ENCODE data around the gene GUCY1A2.
"Not testable (repeated sequence)": the region's sequence is repeated elsewhere in the genome, so short reads cannot be mapped to it uniquely, and the experiment has no call there.

GUCY1A2 gene

DNA sequence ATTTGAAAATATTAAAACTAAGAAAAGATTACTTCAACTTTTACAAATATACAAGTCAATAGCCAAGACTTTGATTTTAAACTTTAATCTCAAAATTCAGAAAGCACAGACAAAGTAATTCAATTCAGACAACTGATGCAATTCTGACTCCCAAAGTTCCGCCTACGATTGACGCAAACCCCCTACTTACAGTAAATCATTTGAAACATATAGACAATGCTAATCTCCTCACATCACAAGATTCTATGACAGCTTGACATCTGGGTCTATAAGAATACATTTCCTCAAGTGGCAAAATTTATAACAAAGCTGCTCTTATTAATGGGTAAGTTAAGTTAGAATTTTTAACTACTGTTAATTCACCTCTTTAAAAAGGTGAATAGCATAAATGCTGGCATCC, 75.2 kb downstream of the GUCY1A2 start:
- DNase-seq (ENCODE audit: low read depth in 1 of 2, low spot score in 1 of 2), result no peak

DNA sequence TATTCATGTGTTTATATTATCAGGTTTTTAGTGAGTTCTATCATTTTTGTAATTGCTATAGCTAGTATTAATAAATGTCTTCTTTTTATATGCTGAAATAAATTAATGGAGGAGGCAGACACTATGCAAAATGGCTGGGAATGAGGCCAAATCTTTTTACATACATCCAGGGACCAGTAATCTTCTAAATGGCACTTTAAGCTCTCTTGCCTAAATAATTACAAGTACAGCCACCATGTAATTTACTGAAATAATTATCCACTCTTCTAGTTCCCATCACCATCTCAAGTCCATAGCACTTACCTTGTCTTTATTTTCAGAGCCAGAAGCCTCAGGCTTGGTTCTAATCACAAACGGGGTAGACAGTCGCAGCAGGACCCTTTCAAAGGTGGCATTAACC, 79.1 kb downstream of the GUCY1A2 start:
- no peak for DNase-seq (ENCODE audit: low read depth in 1 of 2, low spot score in 1 of 2)

DNA sequence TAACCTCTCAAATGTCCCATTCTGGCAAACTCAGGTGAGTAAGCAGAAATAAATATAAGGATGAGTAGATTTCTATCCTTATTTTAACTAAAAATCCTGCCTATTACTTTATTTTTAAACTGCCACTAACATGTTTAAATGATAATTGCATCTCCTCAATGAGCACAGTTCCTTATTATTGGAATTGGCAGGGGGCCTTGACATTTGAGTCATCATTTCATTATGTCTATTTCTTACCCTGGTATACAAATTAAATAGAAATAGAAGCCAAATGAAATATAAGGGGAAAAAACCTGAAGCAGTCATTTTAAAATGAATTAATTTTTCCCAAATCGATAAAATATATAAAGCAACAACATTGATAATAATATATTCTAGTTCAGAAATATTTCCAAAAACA, 81.2 kb downstream of the GUCY1A2 start:
- DNase-seq (ENCODE audit: low read depth in 1 of 2, low spot score in 1 of 2), result no peak

DNA sequence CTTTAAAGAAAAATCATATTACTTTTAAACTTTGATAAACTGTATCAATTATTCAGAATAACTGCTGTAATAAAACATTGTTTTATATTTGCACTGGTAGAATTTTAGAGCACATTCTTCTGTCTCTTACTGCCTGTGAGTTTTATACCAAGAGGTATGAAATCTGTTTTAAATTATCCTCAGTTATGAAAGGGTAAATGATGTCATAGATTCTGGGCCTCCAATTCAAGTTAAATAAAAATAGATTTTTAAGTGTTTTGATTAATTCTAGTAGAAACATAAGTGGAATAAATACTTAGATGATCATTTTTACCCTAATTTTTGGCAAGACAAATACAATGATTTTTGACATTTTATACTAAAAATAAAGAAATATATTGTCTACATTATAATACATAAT, 93.0 kb downstream of the GUCY1A2 start:
- no peak for DNase-seq (ENCODE audit: low read depth in 1 of 2, low spot score in 1 of 2)

DNA sequence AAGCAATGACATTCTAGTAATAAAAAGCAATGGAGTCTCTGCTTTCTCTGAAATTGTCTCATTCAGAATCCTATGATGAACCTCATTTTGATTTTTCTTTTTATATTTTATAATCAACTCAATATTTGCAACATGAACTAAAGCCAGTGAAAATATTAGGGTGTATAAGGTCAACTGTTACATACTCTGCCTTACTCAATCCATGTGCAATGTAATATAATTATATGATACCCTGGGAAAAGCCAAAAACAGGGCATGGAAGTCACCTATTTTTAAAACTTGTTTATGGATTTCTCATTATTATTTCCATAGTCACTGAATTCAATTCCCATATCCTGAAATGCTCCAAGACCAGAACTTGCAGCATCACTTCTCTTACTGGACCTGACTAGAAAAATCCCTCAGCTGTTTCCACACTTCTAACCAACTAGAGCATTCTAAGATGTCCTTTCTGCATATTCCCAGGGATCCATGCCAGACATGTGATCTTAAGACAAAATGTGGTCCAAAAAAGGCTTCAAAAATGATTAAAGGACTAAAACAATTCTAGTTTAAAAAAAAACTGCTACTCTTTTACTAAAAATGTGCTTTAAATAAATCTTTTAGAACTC, 97.3 kb downstream of the GUCY1A2 start:
- no peak for DNase-seq (ENCODE audit: low read depth in 1 of 2, low spot score in 1 of 2)

DNA sequence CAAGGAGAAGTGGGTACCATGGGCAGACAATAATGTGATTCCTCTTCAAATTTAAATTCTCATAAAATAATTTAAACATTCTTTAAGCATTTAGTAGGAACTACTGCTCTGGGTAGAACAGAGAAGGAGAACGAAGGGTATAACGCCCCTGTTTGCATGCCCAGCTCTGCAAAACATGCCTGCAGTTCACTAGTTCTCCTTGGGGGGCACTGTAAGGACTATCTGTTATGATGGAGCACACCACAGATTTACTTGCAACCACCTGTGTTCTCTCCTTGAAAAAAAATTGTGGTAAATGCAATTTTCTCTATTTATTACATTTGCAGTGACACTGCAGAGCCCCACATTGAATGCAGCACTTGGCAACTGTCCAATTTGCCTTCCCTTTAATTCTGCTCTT, 100.3 kb downstream of the GUCY1A2 start:
- no peak for DNase-seq (ENCODE audit: low read depth in 1 of 2, low spot score in 1 of 2)

DNA sequence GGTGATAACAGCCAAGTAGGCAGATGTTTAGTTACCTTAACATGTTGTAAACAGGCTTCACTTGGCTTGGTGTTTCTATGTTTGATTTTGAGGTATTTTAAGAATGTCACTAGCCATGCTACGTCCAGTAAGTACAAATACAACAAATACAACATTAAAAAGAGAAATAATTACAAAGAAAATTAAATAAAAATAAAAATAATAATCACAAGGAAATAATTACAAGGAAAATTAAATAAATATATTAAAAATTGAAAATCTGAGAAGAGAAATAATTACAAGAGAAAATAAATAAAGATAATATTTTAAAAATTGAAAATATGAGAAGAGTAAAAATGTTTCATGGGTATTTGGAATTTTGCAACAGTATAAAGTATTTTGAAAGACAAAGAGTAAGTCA, 103.9 kb downstream of the GUCY1A2 start:
- DNase-seq (ENCODE audit: low read depth in 1 of 2, low spot score in 1 of 2), result no peak

DNA sequence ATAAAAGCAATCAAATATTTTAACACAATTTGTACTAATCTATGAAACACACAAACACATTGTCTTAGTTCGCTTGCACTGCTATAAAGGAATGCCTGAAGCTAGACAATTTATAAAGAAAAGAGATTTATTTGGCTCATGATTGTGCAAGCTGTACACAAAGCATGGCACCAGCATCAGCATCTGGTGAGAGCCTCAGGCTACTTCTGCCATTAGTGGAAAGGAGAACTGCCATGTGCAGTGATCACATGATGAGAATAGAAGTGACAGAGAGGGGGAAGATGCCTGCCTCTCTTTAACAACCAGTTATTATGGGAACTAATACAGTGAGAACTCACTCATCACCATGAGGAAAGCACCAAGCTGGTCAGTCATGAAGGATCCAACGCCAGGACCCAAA, 105.1 kb downstream of the GUCY1A2 start:
- DNase-seq (ENCODE audit: low read depth in 1 of 2, low spot score in 1 of 2), result no peak

DNA sequence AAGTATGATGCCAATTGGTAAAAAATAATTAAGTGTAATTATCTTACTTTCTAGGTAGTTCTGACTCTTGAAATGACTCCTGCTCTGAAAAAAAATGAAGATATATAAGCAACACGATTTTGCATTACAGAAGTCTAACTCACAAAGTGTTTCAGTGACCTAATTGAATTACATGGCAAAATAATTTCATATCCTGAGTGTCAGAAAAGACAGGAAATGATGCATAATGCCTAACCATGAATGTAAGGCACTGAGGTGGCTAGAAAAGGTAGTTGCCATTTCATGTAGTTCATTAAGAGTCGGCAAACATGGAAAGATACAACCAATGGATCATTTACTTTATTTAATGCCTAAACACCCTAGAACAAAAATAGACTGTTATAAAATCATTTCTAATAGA, 113.5 kb downstream of the GUCY1A2 start:
- DNase-seq (ENCODE audit: low read depth in 1 of 2, low spot score in 1 of 2), result no peak

DNA sequence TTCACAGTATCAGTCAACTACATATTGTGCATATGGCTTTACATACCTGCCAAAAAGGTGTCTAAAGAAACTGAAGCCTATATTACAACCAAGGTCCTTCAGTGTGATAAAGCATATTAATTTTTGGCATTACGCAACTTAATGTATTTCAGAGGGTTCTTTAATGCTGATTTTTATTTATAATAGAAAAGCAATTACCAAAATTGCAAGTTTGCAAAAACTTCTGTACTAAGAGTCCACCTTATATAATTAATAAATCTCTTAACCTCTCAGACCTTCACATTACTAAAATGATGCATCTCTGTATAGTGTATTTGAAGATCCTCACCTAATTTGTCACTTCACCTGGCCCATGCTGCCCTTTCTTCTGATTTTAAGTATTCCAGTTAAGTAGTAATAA, 128.6 kb downstream of the GUCY1A2 start:
- no peak for DNase-seq (ENCODE audit: low read depth in 1 of 2, low spot score in 1 of 2)

DNA sequence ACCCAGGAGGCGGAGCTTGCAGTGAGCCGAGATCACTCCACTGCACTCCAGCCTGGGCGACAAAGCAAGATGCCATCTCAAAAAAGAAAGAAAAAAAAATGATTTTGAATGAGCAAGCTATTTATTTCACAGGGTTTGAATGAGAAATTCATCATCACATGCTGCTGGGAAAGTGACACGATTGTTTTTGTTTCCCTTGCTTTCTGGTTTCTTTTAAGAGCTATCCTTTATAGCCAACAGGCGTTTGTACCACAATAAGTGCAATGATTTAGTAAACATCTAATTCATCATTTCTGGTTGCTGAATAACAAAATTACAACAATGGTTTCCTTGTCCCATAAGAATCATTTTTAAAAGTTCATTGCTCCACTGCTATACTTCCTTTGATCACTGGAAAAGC, 129.9 kb downstream of the GUCY1A2 start:
- no peak for DNase-seq (ENCODE audit: low read depth in 1 of 2, low spot score in 1 of 2)

DNA sequence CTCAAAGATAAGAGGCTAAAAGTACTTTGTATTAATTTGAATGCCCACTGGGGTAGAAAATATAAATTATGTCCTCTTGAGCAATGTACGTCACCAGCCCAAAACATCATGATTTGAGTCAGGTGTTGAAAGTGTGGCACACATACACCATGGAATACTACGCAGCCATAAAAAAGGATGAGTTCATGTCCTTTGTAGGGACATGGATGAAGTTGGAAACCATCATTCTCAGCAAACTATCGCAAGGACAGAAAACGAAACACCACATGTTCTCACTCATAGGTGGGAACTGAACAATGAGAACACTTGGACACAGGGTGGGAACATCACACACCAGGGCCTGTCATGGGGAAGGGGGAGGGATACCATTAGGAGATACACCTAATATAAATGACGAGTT, 134.6 kb downstream of the GUCY1A2 start:
- DNase-seq (ENCODE audit: low read depth in 1 of 2, low spot score in 1 of 2), result not testable (repeated sequence)

DNA sequence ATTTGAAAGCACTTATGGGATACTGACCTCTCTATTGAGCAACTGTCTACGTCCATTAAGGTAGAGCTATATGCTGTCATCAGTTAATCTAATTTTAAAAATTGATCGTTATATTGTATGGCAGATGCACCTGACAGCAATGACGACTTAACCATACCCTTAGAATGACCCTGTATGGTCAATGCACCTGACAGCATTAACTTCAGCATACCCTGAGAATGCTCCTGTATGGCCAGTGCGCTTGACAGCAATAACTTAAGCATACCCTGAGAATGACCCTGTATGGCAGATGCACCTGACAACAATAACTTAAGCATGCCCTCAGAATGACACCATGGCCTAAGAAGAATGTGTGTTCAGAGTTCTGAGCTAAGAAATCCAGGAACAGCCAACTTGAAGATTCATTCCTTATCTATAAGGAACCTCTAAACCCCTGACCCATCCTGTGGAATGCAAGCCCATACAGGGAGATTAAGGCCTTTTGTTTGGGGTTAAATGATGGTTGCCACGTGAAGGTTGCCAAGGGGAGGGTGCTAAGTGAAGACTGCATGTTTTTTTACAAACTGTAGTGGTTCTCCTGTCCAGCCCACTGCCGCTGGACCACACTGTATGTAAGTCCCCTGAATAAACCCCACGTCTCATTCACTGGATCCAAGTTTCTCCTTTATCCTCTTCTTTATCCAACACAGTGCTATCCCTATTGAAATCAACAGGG, 138.3 kb downstream of the GUCY1A2 start:
- DNase-seq (ENCODE audit: low read depth in 1 of 2, low spot score in 1 of 2), result no peak

DNA sequence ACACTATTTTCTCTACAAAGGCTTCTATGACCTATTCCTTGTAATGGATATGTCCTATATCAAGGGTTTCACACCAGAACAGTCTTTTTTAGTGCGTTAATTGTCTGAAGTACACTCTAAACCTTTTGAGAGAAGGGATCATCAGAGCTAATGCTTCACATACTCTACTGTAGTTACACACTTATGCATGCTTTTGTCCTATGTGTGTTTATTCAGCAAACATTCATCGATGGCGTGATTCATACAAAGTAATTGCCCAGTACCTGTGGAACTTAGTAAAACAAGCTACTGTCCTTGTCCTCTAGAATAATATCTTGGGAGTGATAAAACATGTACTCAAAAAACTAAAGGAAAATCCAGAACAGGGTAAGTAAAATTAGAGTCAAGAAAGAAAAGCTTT, 139.2 kb downstream of the GUCY1A2 start:
- DNase-seq (ENCODE audit: low read depth in 1 of 2, low spot score in 1 of 2), result no peak

DNA sequence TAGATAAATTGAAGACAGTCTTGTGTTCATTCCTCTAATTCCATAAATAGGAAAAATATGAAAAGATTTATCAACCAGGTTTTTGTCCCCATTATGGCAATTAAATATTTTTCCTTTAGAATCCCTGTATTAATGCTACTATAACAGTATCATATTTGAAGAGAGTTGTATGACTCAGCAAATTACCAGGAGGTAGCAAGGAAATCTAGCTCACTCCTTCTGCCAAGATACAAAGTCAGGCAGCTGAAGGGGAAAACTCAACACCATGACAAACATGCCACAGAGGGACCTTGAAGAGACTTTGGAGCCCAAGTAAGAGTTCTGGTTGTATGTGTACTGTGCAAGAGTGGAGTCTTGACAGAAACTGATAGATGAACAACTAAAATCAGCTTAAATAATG, 143.3 kb downstream of the GUCY1A2 start:
- no peak for DNase-seq (ENCODE audit: low read depth in 1 of 2, low spot score in 1 of 2)

DNA sequence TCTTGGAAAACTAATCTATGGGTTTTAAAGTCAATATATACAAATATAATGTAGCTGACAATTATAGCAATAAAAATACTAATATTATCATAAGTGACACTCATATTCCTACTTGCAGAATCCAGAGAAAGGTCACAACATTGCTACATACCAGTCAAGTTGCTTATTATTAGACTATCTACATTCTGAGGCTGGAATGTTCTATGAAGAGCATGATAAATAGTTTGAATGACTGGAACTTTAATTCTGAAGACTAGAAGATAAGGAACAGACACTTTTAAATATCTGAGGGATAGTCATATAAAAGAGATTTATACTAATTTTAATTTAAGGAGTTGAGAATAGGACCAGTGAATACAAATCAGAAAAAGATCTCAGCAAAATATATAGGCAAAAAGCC, 146.0 kb downstream of the GUCY1A2 start:
- DNase-seq (ENCODE audit: low read depth in 1 of 2, low spot score in 1 of 2), result no peak

DNA sequence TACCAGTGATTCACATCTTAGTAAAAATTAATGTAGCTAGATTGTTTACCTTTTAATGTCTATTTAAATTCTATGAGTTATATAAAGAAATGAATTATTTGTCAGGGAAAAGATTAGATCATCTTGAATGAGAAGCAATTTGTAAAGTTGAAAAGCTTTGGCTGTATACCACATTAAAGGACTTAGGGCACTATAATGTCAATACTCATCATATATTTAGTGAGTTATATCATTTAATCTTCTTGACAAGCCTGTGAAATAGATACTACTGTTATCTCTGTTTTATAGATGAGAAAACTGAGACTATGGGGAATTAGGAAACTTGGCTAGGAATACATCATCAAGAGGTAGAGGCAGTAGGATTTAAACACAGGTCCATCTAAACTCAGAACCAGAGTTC, 160.1 kb downstream of the GUCY1A2 start:
- DNase-seq (ENCODE audit: low read depth in 1 of 2, low spot score in 1 of 2), result no peak

DNA sequence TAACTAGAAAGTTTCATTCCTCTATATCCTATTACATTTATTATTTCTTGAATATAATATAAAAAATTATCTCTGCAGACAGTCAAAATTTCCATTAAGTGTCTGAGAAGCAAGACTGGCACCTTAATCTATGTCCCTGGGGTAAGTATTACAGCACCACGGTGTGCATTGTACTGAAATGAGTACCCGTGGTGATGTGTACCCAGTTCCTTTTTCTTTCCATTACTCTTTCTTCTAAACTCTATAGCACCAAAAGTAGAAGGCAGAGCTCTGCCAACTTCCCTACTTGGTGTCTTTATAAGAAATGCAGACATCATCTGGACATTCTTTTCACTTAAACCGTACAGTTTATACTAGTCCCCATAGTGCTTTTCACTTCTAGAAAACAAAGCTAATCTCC, 161.7 kb downstream of the GUCY1A2 start:
- no peak for DNase-seq (ENCODE audit: low read depth in 1 of 2, low spot score in 1 of 2)

DNA sequence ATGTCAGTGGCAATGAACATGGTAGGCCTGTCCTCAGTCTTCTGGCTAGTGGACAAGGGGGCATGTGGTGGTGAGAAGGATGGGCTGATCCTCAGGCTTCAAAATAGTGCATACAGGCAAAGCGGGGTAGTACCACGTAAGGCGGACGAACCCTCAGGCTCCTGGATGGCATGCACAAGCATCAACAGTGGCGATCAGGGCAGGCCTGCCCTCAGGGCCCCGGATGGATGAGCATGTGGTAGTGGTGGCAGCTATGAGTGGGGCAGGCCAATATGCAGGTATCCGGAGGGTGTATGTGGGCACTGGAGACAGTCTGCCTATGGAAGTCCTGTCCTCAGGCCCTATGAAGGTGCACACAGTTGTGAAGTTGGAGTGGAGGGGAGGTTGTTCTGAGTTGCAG, 163.8 kb downstream of the GUCY1A2 start:
- no peak for DNase-seq (ENCODE audit: low read depth in 1 of 2, low spot score in 1 of 2)

DNA sequence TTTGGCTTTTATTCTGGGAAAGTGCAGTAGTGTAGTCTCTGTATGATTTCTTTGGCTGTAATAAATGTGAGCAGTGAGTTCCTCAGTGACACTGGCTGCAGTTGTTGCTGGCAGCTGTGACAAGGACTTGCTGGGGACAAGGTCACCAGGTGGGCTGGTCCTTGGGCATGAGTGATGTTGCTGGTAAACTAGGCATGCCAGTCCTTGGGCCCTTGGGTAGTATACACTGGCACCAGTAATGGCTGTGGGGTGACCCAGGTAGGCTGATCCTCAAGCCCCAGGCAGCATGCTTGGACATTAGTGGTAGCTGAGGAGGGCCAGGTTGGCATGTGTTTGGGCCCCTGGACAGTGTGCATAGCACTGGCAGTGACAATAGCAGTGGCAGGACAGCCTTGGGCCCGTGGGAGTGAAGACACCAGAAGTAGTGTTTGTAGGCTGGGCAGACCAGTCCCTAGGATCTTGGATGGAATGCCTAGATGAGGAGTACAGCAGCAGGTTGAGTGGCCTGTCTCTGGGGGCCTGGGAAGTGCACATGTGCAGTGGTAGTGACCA, 164.3 kb downstream of the GUCY1A2 start:
- no peak for DNase-seq (ENCODE audit: low read depth in 1 of 2, low spot score in 1 of 2)

DNA sequence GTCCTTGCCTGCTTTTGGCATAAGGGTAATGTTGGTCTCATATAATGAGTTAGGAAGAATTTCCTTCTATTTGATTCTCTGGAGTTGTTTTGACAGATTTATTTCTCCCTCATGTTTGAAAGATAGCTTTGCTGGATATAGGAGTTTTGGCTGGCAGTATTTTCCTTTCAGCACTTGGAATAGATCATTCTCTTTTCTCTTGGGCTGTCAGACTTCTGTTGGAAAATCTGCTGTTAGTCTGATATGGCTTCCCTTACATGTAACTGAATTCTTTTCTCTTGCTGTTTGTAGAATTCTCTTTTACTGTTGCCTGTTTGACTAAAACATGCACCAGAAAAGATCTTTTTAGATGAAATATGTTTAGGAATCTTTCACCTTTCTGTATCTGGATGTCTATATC, 165.5 kb downstream of the GUCY1A2 start:
- no peak for DNase-seq (ENCODE audit: low read depth in 1 of 2, low spot score in 1 of 2)

DNA sequence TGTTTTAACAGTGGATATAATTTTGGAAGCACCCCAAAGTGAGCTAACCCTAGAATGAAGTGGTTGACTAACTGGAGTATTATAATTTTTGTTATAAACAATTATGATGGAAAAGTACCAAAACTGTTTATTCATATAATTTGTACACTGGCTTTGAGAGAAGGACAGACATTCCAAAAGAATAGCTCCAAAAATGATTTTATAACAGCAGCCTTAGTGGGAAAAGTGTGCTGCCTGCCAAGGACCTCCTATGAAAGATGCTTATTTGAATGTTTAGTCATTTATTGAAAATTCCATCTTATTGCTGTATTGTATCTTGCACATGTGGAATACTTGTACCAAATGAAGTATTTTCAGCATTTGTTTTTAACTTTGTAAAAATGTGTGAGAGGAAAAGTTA, 169.8 kb downstream of the GUCY1A2 start:
- DNase-seq (ENCODE audit: low read depth in 1 of 2, low spot score in 1 of 2), result no peak

DNA sequence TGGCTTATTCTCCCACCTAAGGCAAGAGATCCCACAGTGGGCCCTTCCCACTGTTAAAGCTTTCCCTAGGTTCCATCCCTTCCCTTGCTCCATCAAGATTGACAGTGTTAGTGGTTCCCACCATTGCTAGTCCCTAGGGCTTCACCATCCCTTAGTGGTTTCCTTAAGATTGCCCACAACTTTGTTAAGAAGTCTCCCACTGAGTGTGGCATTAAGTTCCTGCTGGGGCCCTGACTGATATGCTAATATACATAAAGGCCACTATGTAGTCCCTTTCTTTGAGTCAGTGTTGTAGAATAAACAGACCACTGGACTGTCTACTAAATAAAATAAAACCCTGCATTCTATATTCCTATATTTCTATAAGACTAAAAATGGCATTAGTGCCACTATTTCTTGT, 176.1 kb downstream of the GUCY1A2 start:
- DNase-seq (ENCODE audit: low read depth in 1 of 2, low spot score in 1 of 2), result no peak

Data from stimulated activated CD4-positive, alpha-beta T cell treated with anti-CD3 and anti-CD28 coated beads, Interleukin-15, amount 100 ng/mL, for 1 hour (primary cell).